HPDE6-E6E7 (cell line): ENCODE data around the gene ITLN2.
"Not testable (repeated sequence)": the region's sequence is repeated elsewhere in the genome, so short reads cannot be mapped to it uniquely, and the experiment has no call there.

Experiments
- DNase-seq: peaks from one replicate; pipeline ENCODE4 v3.0.0; 2011; ENCODE audit warnings: missing footprints; ENCODE audit errors: extremely low spot score

The ITLN2 gene

DNA sequence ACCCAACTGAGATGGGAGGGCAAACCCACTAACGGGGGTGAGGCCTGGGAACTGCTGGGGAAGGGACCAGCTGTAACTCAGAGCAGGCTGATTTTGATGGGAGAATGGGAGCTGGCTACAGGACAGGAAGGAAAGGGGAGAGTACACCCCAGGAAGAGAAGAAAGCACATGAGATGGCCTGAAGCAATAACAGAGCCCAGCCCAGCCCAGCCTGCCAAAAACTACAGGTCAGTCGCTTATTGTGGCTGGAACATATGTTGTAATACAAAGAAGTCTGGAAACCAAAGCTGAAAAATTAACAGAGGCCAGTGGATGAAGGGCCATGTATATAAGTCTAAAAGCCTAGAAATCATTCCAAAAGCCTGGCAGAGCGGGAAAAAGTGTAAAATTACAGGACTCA, 1.6 kb downstream of the ITLN2 start:
- DNase-seq = no peak

DNA sequence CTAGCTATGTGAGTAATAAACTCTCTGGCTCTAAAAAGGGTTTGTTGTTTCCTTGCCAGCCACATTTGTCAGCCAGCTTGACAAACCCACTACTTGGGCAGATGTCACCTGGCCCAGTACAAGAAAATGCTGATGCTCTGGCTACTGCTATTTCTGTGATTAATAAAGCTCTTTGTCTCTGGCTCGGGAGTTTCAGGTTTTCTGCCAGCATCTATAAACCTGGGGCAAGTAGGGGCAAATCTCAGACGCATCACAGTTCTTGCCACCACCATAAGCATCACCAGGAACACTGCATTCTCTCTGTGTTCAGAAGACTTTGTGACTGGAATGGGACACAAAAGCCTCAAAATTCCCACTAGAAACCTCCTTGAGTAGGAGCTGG, 2.5 kb downstream of the ITLN2 start:
- DNase-seq = no peak

DNA sequence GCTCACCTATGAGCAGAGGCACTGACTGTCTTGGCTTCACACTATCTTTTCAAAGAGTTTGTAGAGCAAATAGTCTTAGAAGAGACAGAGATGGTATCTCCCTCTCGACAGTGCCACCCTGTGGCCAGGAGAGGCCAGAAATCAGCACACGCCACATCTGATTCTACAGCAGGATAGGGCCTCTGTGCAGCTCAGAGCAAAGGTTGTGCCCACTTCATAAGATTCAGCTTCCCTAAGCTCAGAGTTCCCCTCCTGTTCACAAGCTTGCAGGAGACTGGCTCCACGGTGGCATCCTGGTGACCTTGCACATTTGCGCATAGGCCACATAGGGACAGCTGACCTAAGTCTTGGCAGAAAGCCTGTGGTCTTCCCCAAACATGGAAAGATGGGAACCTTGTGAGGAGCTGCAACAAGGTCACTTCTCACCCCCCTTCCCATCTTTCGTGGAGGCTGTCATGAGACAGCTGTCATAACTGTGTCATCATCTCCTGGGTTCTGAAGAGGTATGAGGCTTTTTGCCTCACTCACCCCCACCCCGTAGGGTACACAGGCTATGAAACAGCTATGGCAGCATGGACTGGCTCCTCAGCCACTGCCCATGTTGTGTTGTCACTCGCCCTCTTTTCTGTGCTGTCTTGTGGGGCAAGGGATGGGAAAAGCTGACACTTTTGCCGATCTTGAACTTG, 3.0 kb downstream of the ITLN2 start:
- DNase-seq = no peak

DNA sequence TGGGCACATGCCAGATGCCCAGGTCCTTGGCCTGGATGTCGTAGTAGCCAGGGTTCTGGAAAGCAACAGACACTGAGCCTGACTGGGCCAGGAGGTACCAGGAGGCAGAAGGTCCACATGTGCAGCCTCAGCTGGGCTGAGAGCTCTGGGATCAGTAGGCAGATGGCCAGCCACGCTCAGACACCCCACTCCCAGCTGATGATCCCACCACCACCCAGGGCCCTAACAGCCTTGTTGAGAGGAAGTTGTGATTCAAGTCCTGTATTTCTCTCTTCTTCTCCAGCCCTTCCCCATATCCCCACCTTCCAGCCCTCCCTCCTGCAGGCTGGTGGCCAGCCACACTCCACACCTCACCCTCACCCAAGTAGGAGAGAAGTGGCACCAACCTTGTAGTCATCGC, 4.0 kb downstream of the ITLN2 start:
- no peak for DNase-seq

GRCh38 chr1:160949881-160950280, 4.7 kb downstream of the ITLN2 start:
- DNase-seq = no peak

- not testable (repeated sequence) for DNase-seq
Measured at GRCh38 chr1:160949216-160949880, 5.3 kb downstream of the ITLN2 start.

GRCh38 chr1:160947174-160947759, 7.3 kb downstream of the ITLN2 start:
- DNase-seq = not testable (repeated sequence)

- DNase-seq = not testable (repeated sequence)
Measured at GRCh38 chr1:160945881-160946280, 8.7 kb downstream of the ITLN2 start.

GRCh38 chr1:160945079-160945478, 9.5 kb downstream of the ITLN2 start:
- DNase-seq = no peak

DNA sequence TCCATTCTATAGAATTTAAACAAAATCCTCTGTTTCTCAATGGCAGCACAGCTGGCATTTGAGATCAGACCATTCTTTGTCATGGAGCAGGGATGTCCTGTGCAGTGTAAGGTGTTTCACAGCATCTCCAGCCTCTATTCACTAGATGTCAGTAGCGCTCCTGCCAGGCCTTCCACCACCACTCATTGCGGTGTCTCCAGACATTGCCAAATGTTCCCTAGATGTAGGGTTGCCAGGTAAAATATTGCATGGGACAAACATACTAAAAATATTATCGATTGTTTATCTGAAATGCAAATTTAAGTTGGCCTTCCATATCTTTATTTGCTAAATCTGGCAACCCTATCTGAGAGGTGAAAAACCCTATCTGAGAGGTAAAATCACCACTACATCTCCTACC, 11.7 kb downstream of the ITLN2 start:
- DNase-seq = no peak

GRCh38 chr1:160936666-160937065, 17.9 kb downstream of the ITLN2 start:
- DNase-seq = not testable (repeated sequence)

GRCh38 chr1:160935527-160936258, 18.9 kb downstream of the ITLN2 start:
- DNase-seq = no peak

GRCh38 chr1:160933305-160933704, 21.3 kb downstream of the ITLN2 start:
- not testable (repeated sequence) for DNase-seq

DNA sequence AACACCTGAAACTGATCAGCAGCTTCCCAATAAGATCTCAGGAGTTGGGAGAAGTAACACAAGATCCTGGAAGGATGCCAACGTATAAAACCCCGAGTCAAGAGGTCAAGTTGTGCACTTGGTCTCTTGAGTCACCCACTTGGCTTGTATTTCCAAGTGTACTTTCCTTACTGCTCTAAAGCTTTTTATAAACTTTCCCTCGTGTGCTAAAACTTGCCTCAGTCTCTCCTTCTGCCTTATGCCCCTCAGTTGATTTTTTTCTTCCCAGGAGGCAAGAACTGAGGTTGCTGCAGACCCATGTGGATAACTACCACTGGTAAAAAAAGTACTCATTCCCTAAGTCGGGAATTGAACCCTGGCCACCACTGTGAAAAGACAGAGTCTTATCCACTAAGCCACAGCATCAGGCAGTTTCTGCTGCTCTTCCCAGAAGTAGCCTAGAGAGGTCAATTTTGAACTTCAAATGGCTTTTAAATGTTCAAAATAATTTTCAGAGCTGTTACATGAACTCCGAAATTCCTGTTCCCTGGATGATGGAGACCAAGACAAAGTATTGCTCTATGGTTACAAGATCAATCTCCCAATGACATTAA, 28.9 kb downstream of the ITLN2 start:
- DNase-seq = no peak

DNA sequence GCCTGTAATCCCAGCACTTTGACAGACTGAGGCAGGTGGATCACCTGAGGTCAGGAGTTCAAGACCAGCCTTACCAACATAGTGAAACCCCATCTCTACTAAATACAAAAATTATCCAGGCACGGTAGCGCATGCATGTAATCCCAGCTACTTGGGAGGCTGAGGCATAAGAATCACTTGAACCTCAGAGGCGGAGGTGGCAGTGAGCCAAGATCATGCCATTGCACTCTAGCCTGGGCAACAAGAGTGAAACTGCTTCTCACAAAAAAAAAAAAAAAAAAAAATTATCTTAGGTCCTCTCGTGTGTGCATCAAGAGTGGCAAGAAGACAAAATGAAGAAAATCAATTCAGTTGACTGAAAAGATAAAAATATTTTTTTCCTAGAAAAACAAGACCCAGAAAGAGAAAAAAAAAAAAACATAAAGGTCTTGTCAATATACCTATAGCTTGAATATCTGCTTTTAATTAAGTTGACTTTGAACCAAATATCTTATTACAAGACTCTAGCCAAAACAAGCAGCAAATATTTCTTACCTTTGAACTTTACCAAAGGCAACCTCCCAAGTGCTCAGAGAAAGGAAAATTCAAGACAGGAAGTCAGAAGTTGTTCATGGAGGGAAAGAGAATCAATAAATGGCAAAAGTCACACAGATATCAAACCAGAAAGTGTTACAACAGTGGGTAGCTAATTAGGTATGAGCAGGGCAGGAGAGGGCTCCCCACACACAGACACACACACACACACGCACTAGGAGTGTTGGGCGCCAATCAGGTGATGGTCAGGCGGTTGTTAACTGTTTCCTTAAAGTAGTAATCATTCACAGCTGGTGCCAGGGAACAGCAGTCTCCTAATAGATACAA, 29.6 kb downstream of the ITLN2 start:
- DNase-seq = no peak

- DNase-seq = no peak
Measured at GRCh38 chr1:160916666-160917065, 37.9 kb downstream of the ITLN2 start.

GRCh38 chr1:160913229-160913628, 41.4 kb downstream of the ITLN2 start:
- DNase-seq = not testable (repeated sequence)

GRCh38 chr1:160911925-160912324, 42.7 kb downstream of the ITLN2 start:
- no peak for DNase-seq

GRCh38 chr1:160911441-160911840, 43.2 kb downstream of the ITLN2 start:
- DNase-seq = no peak

- no peak for DNase-seq
Measured at GRCh38 chr1:160910170-160910750, 44.3 kb downstream of the ITLN2 start.

GRCh38 chr1:160907976-160908375, 46.6 kb downstream of the ITLN2 start:
- DNase-seq = no peak
